HG03196 (cell line): ENCODE results near the gene PALLD.

Experiments used
- ATAC-seq: cut with Tn5 transposase; IDR thresholded peaks from one replicate; pipeline ENCODE4 v1.9.1; 2021; ENCODE audit not compliant: unreplicated experiment

Gene PALLD

DNA sequence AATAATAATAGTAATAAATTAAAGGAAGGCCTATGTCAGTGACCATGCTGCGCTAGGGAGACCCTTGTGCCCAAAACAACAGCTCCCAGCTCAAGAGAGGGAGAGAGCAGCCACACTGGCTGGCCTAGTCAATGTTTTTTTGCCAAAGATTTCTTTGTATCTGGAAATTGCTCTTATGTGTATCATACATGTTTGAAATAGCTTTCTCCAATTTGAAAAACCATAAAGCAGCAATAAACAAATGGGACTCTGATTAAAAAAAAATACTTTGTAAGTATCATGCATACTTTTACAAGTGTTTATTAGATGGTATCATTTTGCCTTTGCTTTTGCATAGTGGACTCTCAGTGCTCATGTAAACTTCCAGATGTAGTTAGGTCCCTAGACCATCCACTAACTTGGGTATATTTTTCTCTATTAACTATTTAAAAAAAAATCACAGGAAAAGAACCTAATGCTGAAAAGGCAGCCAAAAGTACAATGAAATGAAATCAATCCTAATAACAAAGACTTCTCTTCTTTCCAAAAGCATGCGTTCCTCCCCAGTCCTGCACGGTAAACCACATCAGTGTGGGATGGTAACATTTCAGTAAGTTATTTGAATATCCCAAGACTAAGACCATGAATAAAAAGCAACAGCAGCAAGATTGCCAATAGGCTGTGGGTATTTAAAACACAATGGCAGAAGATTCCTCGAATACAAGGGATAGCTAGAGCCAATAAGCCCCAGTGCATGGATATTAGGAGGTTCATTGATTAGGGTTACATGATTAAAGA lies 117.6 kb downstream of the PALLD start:
- no peak for ATAC-seq

DNA sequence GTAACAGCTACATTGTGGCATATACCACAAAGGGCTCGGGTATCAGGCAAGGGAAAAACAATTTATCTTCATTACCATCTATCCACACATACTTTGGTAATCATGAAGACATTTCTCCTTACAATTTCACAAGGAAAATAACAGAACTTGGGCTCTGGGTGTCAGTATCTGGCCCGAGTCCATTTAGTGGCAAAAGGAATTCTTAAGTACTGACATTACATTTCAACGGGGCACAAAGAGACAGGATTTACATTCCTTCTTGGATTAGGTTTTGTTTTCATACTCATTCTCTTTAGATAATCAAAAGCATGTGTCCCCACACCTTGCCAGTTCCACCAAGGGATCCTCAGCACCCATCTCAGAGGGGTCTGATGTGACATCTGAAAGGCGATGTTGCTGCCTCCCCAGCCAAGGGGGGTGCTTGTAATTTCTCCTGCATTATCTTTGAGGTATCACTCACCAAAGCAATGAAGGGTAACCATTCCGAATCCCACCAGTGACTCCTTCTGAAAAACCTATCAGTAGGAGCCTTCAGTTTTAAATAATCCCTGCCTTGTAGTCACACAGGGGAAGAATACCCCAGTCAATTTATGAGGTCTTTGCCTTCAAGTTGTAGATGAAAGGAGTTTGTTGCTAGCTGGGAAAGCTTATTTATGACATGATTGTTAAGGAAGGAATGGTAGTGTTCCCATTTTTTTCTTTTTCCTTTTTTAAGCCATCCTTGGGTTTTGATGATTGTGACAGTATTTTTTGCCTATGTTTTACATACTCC lies 118.6 kb downstream of the PALLD start:
- no peak for ATAC-seq

- no peak for ATAC-seq
Measured at GRCh38 chr4:168618577-168619265, 121.9 kb downstream of the PALLD start.

DNA sequence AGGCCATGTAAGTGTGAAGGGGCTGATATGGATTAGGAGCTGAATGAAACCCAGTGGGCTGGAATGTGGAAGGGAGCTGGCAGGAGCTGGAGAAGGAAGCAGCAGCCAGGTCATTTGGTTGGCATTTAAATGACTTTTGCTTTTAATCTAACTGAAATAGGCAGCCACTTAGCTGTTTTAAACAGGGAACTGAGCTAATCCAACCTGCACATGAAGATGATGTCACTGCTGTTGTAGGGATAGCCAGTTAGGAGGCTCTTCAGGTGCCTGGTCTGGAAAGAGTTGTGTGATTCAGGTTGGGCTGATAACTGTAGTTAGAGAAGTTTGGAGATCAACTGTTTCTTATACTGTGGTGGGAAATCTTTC lies 122.4 kb downstream of the PALLD start:
- no peak for ATAC-seq

GRCh38 chr4:168621806-168622589 lies 125.1 kb downstream of the PALLD start:
- no peak for ATAC-seq

- no peak for ATAC-seq
Measured at GRCh38 chr4:168622600-168622999, 125.7 kb downstream of the PALLD start.

DNA sequence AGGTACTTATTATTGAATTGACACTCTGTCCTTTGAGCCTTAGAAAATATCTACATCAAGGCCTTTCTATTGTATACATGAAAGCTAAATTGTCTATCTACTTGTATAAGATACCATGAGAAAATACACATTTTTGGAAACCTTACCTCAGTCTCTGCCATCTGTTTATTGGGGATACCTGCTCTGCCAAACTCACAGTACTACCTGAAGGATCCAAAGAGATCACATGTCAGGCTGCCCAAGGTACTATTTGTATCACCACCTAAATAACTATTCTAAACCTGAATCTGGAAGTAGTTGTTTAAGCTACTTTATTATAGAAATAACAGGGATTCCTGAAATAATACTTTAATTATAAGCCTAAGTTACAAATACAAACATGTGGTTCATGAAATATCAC lies 126.2 kb downstream of the PALLD start:
- ATAC-seq = no peak

DNA sequence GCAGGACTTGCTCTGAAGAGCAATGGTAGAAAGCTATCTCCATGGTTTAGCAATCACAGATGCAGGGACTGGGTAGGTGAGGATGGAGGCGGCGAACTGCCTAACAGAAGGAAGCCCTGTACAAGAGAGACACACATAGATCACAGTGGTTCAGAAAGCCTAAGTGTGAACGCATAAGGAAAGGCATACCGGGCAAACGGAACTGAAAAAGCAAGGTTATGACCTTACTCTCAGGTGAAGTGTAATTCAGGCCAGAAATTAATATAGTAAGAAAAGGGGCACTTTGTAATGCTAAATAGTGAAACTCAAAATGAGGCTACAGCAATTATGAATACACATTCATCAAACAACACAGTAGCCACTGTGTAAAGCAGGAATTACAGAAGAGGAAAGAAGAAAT lies 126.6 kb downstream of the PALLD start:
- no peak for ATAC-seq

DNA sequence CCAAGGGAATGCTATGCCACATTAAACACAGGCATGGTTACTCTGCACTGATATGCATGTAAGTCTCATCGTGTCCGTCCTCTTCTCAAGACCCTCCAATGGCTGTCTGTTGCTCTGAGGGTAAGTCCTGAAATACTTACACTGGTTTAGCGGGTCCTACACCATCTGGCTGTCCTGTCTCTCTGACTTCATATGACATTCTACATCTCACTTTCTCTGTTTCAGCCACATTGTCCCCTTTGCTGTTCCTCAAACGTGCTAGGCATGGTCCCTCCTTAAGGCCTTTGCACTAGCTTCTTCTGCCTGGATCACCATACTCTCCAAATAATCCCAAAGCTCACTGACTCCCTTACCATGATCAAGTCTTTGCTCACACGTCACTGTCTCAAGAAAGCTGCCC lies 131.4 kb downstream of the PALLD start:
- ATAC-seq = no peak

DNA sequence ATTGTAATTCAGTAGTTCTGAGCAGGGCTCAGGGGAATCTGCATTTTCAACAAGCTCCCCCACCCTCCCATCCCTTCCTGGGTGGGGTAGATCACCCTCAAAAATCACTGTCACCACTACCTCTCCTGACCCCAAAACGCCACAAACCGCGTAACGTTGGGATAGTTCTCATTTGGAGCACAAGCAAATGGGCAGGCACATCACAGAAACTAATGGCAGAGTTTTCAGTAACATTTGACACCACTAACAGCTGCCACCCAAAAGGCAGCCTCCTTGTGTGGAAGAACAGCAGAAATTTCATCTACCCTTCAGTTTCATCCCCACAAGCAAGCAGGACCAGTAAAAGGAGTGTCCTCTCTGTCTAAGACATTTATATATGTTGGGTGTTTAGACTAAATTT lies 132.7 kb downstream of the PALLD start:
- ATAC-seq = no peak

- no peak for ATAC-seq
Measured at GRCh38 chr4:168630445-168631187, 133.8 kb downstream of the PALLD start.

GRCh38 chr4:168631241-168632162 lies 134.7 kb downstream of the PALLD start:
- no peak for ATAC-seq

DNA sequence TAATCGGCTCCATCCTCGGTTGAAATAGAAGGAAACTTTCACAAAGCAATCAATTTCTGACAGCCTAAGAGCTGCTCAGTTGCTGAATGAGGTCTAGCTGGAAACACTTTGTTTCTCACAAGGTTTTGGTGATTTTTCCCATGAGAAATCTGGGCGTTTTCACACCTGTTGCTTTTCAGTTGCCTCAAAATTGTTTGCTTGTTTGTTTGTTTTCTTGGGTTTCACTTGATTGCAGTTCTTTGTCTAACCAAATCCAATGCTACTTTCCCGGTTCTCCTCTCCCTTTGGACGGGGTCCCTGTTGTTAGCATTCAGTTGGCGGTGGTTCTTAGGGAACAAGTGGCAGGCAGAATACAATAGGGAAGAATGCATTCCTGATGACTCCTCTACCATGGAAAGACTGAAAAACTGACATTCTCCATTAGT lies 135.5 kb downstream of the PALLD start:
- no peak for ATAC-seq

- ATAC-seq = no peak
Measured at GRCh38 chr4:168633064-168633463, 136.2 kb downstream of the PALLD start.

DNA sequence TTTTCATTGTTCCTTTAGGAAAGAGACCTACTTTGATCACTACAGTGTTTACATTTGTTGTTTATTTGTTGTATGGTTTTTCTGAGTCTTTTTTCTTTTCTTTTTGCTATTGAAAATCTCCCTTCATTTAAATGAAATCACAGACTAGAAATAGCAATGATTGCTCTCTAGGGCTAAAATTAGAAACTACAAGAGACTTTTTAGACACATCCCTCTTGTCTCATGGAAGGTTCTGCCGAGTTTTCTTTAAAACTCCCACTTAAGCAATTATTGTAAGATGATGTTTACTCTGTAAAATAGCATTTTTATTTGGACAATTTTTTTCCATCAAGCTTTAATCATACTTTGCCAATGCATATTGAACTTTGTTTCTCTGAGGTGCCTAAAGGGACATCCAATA lies 136.6 kb downstream of the PALLD start:
- no peak for ATAC-seq

DNA sequence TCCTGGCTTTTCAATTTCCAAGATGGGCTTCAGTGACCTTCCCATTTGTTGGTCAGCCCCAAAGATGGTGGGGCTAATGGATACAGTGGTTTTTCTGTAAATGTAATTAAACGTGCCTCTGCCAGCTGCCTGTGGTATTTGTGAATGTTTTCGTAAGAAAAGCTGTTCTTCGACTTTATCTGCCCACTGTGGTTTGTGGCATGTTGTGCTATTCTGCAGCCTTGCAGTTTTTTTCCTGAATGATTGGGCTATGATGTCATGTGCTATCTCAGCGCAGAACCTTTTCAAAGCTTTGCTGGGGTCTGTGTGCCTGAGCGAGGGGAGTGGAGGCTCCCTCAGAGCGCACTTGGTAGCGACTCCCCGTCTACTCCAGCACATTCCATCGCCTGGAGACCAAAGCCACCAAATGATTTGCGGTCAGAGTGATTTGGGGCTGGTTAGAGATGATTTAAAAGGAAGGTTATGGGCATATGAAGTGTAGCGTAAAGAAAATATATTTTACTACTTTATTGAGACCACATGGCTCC lies 137.5 kb downstream of the PALLD start:
- no peak for ATAC-seq

- no peak for ATAC-seq
Measured at GRCh38 chr4:168636040-168636439, 139.2 kb downstream of the PALLD start.

DNA sequence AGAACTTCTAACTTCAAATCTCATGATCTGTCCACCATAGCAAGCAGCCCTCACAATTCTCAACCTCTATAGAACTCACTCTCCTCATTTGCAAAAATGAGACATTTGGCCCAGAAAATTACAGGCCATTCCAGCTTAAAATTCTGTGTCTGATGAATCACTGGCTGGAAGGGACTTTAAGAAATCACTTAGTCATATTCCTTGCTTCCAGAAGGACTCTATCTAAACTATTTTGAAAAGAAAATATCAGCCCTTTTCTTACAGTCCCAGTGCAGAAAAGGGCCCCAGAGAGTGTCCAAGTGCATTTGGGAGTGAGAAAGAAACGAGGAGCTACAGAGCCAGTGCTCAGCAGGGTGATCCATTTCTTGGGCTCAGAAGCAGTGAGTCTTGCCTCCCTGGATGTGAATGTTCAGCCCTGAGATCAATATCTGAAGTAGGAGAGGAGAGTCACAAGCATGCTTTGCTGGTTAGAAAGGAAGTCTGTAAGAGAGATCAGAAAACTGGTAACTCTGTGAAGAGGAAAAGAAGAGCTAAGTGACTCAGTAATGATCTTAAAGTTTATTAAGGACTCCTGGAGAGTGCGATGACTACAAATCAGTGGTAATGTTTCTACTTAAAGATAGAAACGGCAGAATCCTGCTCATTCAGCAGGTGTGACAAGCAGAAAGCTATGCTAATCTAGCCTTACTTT lies 139.8 kb downstream of the PALLD start:
- ATAC-seq = no peak
